NB4 (cell line): ENCODE data around the gene ROBO2.

ENCODE experiments used
- DNase-seq: peaks from one replicate; pipeline ENCODE4 v3.0.0; 2010; ENCODE audit warnings: low read depth
- H3K4me3 ChIP-seq: one replicate; pipeline ENCODE4 v1.5.1; 2011; ENCODE audit warnings: mild to moderate bottlenecking, low read depth, low read length, moderate library complexity
- CTCF ChIP-seq: IDR thresholded peaks from one replicate; pipeline ENCODE4 v1.5.1; 2012; ENCODE audit warnings: low read depth, low read length
- MAX ChIP-seq: IDR thresholded peaks from 2 replicates; pipeline ENCODE4 v1.6.1; 2011; ENCODE audit warnings: low read depth, low read length
- MYC ChIP-seq: IDR thresholded peaks from 2 replicates; pipeline ENCODE4 v1.6.1; 2011; ENCODE audit warnings: low read depth, low read length
- POLR2A ChIP-seq: IDR thresholded peaks from 2 replicates; pipeline ENCODE4 v1.6.1; 2011; ENCODE audit warnings: mild to moderate bottlenecking; ENCODE audit not compliant: insufficient read length; ENCODE audit errors: extremely low read depth

ROBO2 gene

GRCh38 chr3:77298417-77298816, 258.5 kb downstream of the ROBO2 start:
- no peak overlapping the region for H3K4me3 ChIP-seq
- TF ChIP-seq CTCF (no peak), MAX (no peak), MYC (no peak), POLR2A (no peak)
- DNase-seq: no peak

GRCh38 chr3:77303955-77304699, 264.2 kb downstream of the ROBO2 start:
- no peak overlapping the region for H3K4me3 ChIP-seq
- TF ChIP-seq MYC (no peak), POLR2A (no peak), MAX (no peak), CTCF (no peak)
- no peak for DNase-seq

GRCh38 chr3:77304700-77305021, 264.8 kb downstream of the ROBO2 start:
- no peak overlapping the region for H3K4me3 ChIP-seq
- no peak for DNase-seq
- no peak for TF ChIP-seq POLR2A
- TF ChIP-seq MYC: no peak
- TF ChIP-seq MAX: no peak
- TF ChIP-seq CTCF: no peak

GRCh38 chr3:77309460-77309859, 269.6 kb downstream of the ROBO2 start:
- DNase-seq: no peak
- TF ChIP-seq CTCF: no peak
- no peak overlapping the region for H3K4me3 ChIP-seq

GRCh38 chr3:77313843-77314242, 273.9 kb downstream of the ROBO2 start:
- TF ChIP-seq CTCF (no peak), MYC (no peak), MAX (no peak), POLR2A (no peak)
- no peak overlapping the region for H3K4me3 ChIP-seq
- no peak for DNase-seq

GRCh38 chr3:77319711-77320110, 279.8 kb downstream of the ROBO2 start:
- TF ChIP-seq MAX: no peak
- TF ChIP-seq CTCF: peak; percentile 38
- no peak overlapping the region for H3K4me3 ChIP-seq
- DNase-seq: peak; percentile 29
